ENCODE data around the gene FZD7.

FZD7 gene

GRCh38 chr2:202033317-202034248 lies at the start of gene FZD7:
FZD7 (plus strand) TSS chr2:202033855; CDS start chr2:202034648, 793 bp downstream.
- peak; percentile 96 for DNase-seq

GRCh38 chr2:201984333-201984732 lies 49.3 kb upstream of the FZD7 start:
- no peak for DNase-seq

GRCh38 chr2:201984800-201985525 lies 48.7 kb upstream of the FZD7 start:
- DNase-seq: no peak

GRCh38 chr2:201985728-201986462 lies 47.8 kb upstream of the FZD7 start:
- no peak for DNase-seq

GRCh38 chr2:201986463-201986735 lies 47.3 kb upstream of the FZD7 start:
- DNase-seq: no peak

- peak; percentile 60 for DNase-seq
These were observed 46.2 kb upstream of the FZD7 start for GRCh38 chr2:201987426-201987825.

GRCh38 chr2:201990069-201990468 lies 43.6 kb upstream of the FZD7 start:
- no peak for DNase-seq

GRCh38 chr2:201992960-201993359 lies 40.7 kb upstream of the FZD7 start:
- DNase-seq: no peak

- no peak for DNase-seq
These were observed 38.5 kb upstream of the FZD7 start for GRCh38 chr2:201994973-201995638.

GRCh38 chr2:201996006-201996405 lies 37.6 kb upstream of the FZD7 start:
- no peak for DNase-seq

GRCh38 chr2:201996679-201997314 lies 36.9 kb upstream of the FZD7 start:
- no peak for DNase-seq

- no peak for DNase-seq
These were observed 34.4 kb upstream of the FZD7 start for GRCh38 chr2:201999279-201999678.

- no peak for DNase-seq
These were observed 31.8 kb upstream of the FZD7 start for GRCh38 chr2:202001826-202002225.

GRCh38 chr2:202002381-202002780 lies 31.3 kb upstream of the FZD7 start:
- DNase-seq: no peak

- no peak for DNase-seq
These were observed 28.3 kb upstream of the FZD7 start for GRCh38 chr2:202005272-202005887.

GRCh38 chr2:202006301-202006700 lies 27.4 kb upstream of the FZD7 start:
- DNase-seq: no peak

GRCh38 chr2:202007015-202007982 lies 26.4 kb upstream of the FZD7 start:
- no peak for DNase-seq

GRCh38 chr2:202007983-202008354 lies 25.7 kb upstream of the FZD7 start:
- DNase-seq: no peak

- peak; percentile 64 for DNase-seq
These were observed 24.6 kb upstream of the FZD7 start for GRCh38 chr2:202009019-202009481.

- no peak for DNase-seq
These were observed 24.1 kb upstream of the FZD7 start for GRCh38 chr2:202009581-202009980.

- no peak for DNase-seq
These were observed 19.3 kb upstream of the FZD7 start for GRCh38 chr2:202014318-202014717.

All from eye (tissue), 1 donor.